K562 (cell line): ENCODE results near the gene DLL4. TPM values are rescaled to one million over a fixed set of nuclear protein-coding genes. Genes with fewer than 3 reads are reported as not detected.

Experiments
- ARNT ChIP-seq, 2 experiments: fragments of 450-650 bp; IDR thresholded peaks; 2 replicates each; pipeline ENCODE4 v1.6.1; 2016; ENCODE audit warnings: mild to moderate bottlenecking in 1 of 2
- ATF1 ChIP-seq, 2 experiments: fragments of 450-650 bp in 1 of 2; IDR thresholded peaks; 2 replicates each; pipeline ENCODE4 v1.6.1; 2016; ENCODE audit warnings: missing compliant biosample characterization in 1 of 2, missing genetic modification characterization in 1 of 2
- CC2D1A ChIP-seq: fragments of 450-650 bp; IDR thresholded peaks from 2 replicates; pipeline ENCODE4 v1.6.1; 2017; ENCODE audit warnings: mild to moderate bottlenecking
- HCFC1 ChIP-seq: IDR thresholded peaks from 2 replicates; pipeline ENCODE4 v1.6.1; 2012; ENCODE audit warnings: low read depth, low read length, improper control_type of control experiment
- HSF4 ChIP-seq: fragments of 250-450 bp; sonication (Bioruptor Pico); IDR thresholded peaks from 2 replicates; pipeline ENCODE4 v2.1.2; 2022; ENCODE audit warnings: mild to moderate bottlenecking, moderate library complexity, borderline replicate concordance
- KLF16 ChIP-seq: IDR thresholded peaks from 2 replicates; pipeline ENCODE4 v1.6.1; 2016; ENCODE audit warnings: antibody characterized with exemption
- MCM7 ChIP-seq, 2 experiments: fragments of 450-650 bp; IDR thresholded peaks; 2 replicates each; pipeline ENCODE4 v1.6.1; 2016 to 2018
- POLR2B ChIP-seq: fragments of 450-650 bp; IDR thresholded peaks from 2 replicates; pipeline ENCODE4 v1.6.1; 2018; ENCODE audit warnings: low read depth; ENCODE audit not compliant: partially characterized antibody
- RB1 ChIP-seq: fragments of 450-650 bp; IDR thresholded peaks from 2 replicates; pipeline ENCODE4 v1.6.1; 2017; ENCODE audit warnings: low read depth, mild to moderate bottlenecking
- RCOR1 ChIP-seq, 2 experiments: IDR thresholded peaks; 2 replicates each; pipeline ENCODE4 v1.6.1; 2012; ENCODE audit warnings: low read depth in 2 of 2, low read length in 2 of 2, borderline replicate concordance in 1 of 2, improper control_type of control experiment in 1 of 2
- THRAP3 ChIP-seq: fragments of 450-650 bp; IDR thresholded peaks from 2 replicates; pipeline ENCODE4 v1.6.1; 2016; ENCODE audit warnings: mild to moderate bottlenecking, inconsistent platforms, borderline replicate concordance
- TRIM24 ChIP-seq, 2 experiments: fragments of 450-650 bp; IDR thresholded peaks; 2 replicates each; pipeline ENCODE4 v1.6.1; 2016
- XRCC4 ChIP-seq: IDR thresholded peaks from one replicate; pipeline ENCODE4 v1.6.1; 2011; ENCODE audit not compliant: insufficient read depth, insufficient read length; ENCODE audit errors: extremely low read depth
- polyA plus RNA-seq, 8 experiments: library from polyadenylated mRNA; depleted of rRNA in 4 of 8; stranded (reverse) in 5 of 8; unstranded in 3 of 8; fragments of >200 nt; fragmentation: Nextera tagmentation in 2 of 8; fragmentation: Illumina TruSeq in 1 of 8; extraction: Ambion mirVana in 2 of 8; extraction: Trizol in 1 of 8; gene quantifications; 2 replicates each; pipeline versions ENCODE4 v1.2.1 to v1.2.3, GENCODE V29; 2011 to 2014; ENCODE audit warnings: inconsistent platforms in 1 of 8, missing spikeins in 1 of 8
- total RNA-seq, 7 experiments: library from RNA; depleted of rRNA in 6 of 7; stranded (reverse); fragments of >200 nt in 6 of 7; fragmentation: Illumina TruSeq in 2 of 7; extraction: Trizol in 2 of 7; gene quantifications; 2 replicates each; pipeline versions ENCODE4 v1.2.1 to v1.2.3, GENCODE V29; 2011 to 2021; ENCODE audit warnings: low replicate concordance in 1 of 7
- TF ChIP-seq, protein P1 (sequence below), 3 experiments: IDR thresholded peaks in 2 of 3; conservative IDR thresholded peaks in 1 of 3; 2 replicates each; pipeline ENCODE4 v1.5.1; 2011 to 2012; ENCODE audit warnings: low read length in 3 of 3, mild to moderate bottlenecking in 3 of 3, control low read depth in 2 of 3, improper control_type of control experiment in 1 of 3, inconsistent platforms in 1 of 3, low read depth in 1 of 3, mixed read lengths in 1 of 3, moderate library complexity in 1 of 3; ENCODE audit not compliant: insufficient read depth in 2 of 3
- TF ChIP-seq, protein P2 (sequence below): fragments of 150-350 bp; IDR thresholded peaks from 2 replicates; pipeline ENCODE4 v1.6.1; 2014; ENCODE audit warnings: low read depth, mild to moderate bottlenecking, low read length, borderline replicate concordance
- TF ChIP-seq, protein P3 (sequence below): fragments of 450-650 bp; conservative IDR thresholded peaks from 2 replicates; pipeline ENCODE4 v1.6.1; 2016; ENCODE audit warnings: missing genetic modification characterization, low read depth, mild to moderate bottlenecking, control low read depth, missing compliant biosample characterization
- TF ChIP-seq, protein P4 (sequence below), 2 experiments: fragments of 450-650 bp; IDR thresholded peaks; 2 replicates each; pipeline ENCODE4 v1.6.1; 2018; ENCODE audit warnings: mild to moderate bottlenecking in 2 of 2, low read depth in 1 of 2; ENCODE audit not compliant: partially characterized antibody in 2 of 2

Gene DLL4
- total and polyA plus RNA-seq, 9 of the 15 experiments (the other 6 are each of a cell fraction or from before 2014, with no cell fraction given) = 0.04 to 1.1 (median 0.41) TPM; not detected in 1

DNA sequence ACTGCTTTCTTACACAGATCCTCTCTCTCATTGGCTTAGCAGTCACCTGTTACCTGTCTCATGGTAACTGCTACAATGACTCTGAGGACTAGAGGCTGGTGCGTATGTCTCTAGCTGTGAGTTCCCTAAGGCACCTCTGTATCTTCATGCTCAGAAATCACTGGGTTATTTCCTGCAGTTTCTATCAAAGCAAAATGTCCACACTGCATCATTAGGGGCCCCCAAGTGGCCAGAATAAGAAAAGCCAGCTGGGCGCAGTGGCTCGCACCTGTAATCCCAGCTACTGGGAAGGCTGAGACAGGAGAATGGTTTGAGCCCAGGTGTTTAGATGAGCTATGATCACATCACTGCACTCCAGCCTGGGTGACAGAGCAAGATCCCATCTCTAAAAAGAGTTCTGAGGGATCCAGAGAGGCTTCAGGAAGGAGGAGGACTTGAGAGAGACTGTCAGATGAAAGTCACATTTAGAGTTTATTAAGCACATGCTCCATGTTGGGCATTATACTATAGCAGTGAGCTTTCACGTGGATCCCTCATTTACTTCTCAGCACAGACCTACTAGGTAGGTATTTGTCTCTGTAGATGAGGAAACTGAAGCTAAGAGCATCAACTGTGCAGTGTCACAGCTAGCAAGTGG is 37.2 kb upstream of the DLL4 start (continued):
- TF ChIP-seq RB1 (0 out of 2 replicates have a peak, but pooled peaks have one; percentile 46), THRAP3 (no peak), POLR2B (no peak), HSF4 (CRISPR knock-in tag) (no peak), KLF16 (0 out of 2 replicates have a peak, but pooled peaks have one; percentile 10), CC2D1A (0 out of 2 replicates have a peak, but pooled peaks have one; percentile 27), RCOR1 (IDR thresholded peaks at IDR 0.05; ENCODE audit: borderline replicate concordance in 1 of 2, low read depth in 2 of 2, low read length in 2 of 2) (peak in 1 of 2 experiments; percentile 65; a peak in 1 of 4 replicates), HCFC1 (no peak), ARNT (IDR thresholded peaks at IDR 0.05) (no peak), MCM7 (IDR thresholded peaks at IDR 0.05) (no peak), TRIM24 (IDR thresholded peaks at IDR 0.05) (no peak), XRCC4 (no peak), ATF1 (CRISPR knock-in tag; IDR thresholded peaks at IDR 0.05) (no peak), ATF1 (tag; IDR thresholded peaks at IDR 0.05) (no peak)
- TF ChIP-seq, protein P1, sequence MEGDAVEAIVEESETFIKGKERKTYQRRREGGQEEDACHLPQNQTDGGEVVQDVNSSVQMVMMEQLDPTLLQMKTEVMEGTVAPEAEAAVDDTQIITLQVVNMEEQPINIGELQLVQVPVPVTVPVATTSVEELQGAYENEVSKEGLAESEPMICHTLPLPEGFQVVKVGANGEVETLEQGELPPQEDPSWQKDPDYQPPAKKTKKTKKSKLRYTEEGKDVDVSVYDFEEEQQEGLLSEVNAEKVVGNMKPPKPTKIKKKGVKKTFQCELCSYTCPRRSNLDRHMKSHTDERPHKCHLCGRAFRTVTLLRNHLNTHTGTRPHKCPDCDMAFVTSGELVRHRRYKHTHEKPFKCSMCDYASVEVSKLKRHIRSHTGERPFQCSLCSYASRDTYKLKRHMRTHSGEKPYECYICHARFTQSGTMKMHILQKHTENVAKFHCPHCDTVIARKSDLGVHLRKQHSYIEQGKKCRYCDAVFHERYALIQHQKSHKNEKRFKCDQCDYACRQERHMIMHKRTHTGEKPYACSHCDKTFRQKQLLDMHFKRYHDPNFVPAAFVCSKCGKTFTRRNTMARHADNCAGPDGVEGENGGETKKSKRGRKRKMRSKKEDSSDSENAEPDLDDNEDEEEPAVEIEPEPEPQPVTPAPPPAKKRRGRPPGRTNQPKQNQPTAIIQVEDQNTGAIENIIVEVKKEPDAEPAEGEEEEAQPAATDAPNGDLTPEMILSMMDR (IDR thresholded peaks at IDR 0.05 in 2 of 3, conservative IDR thresholded peaks at IDR 0.05 in 1 of 3; ENCODE audit: insufficient read depth in 2 of 3, low read depth in 1 of 3, low read length in 3 of 3) = peak; percentile 80 to 90 (median 89)
- TF ChIP-seq, protein P2, sequence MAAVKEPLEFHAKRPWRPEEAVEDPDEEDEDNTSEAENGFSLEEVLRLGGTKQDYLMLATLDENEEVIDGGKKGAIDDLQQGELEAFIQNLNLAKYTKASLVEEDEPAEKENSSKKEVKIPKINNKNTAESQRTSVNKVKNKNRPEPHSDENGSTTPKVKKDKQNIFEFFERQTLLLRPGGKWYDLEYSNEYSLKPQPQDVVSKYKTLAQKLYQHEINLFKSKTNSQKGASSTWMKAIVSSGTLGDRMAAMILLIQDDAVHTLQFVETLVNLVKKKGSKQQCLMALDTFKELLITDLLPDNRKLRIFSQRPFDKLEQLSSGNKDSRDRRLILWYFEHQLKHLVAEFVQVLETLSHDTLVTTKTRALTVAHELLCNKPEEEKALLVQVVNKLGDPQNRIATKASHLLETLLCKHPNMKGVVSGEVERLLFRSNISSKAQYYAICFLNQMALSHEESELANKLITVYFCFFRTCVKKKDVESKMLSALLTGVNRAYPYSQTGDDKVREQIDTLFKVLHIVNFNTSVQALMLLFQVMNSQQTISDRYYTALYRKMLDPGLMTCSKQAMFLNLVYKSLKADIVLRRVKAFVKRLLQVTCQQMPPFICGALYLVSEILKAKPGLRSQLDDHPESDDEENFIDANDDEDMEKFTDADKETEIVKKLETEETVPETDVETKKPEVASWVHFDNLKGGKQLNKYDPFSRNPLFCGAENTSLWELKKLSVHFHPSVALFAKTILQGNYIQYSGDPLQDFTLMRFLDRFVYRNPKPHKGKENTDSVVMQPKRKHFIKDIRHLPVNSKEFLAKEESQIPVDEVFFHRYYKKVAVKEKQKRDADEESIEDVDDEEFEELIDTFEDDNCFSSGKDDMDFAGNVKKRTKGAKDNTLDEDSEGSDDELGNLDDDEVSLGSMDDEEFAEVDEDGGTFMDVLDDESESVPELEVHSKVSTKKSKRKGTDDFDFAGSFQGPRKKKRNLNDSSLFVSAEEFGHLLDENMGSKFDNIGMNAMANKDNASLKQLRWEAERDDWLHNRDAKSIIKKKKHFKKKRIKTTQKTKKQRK = no peak
- TF ChIP-seq, protein P3, sequence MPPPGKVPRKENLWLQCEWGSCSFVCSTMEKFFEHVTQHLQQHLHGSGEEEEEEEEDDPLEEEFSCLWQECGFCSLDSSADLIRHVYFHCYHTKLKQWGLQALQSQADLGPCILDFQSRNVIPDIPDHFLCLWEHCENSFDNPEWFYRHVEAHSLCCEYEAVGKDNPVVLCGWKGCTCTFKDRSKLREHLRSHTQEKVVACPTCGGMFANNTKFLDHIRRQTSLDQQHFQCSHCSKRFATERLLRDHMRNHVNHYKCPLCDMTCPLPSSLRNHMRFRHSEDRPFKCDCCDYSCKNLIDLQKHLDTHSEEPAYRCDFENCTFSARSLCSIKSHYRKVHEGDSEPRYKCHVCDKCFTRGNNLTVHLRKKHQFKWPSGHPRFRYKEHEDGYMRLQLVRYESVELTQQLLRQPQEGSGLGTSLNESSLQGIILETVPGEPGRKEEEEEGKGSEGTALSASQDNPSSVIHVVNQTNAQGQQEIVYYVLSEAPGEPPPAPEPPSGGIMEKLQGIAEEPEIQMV (tag) = no peak
- TF ChIP-seq, protein P4, sequence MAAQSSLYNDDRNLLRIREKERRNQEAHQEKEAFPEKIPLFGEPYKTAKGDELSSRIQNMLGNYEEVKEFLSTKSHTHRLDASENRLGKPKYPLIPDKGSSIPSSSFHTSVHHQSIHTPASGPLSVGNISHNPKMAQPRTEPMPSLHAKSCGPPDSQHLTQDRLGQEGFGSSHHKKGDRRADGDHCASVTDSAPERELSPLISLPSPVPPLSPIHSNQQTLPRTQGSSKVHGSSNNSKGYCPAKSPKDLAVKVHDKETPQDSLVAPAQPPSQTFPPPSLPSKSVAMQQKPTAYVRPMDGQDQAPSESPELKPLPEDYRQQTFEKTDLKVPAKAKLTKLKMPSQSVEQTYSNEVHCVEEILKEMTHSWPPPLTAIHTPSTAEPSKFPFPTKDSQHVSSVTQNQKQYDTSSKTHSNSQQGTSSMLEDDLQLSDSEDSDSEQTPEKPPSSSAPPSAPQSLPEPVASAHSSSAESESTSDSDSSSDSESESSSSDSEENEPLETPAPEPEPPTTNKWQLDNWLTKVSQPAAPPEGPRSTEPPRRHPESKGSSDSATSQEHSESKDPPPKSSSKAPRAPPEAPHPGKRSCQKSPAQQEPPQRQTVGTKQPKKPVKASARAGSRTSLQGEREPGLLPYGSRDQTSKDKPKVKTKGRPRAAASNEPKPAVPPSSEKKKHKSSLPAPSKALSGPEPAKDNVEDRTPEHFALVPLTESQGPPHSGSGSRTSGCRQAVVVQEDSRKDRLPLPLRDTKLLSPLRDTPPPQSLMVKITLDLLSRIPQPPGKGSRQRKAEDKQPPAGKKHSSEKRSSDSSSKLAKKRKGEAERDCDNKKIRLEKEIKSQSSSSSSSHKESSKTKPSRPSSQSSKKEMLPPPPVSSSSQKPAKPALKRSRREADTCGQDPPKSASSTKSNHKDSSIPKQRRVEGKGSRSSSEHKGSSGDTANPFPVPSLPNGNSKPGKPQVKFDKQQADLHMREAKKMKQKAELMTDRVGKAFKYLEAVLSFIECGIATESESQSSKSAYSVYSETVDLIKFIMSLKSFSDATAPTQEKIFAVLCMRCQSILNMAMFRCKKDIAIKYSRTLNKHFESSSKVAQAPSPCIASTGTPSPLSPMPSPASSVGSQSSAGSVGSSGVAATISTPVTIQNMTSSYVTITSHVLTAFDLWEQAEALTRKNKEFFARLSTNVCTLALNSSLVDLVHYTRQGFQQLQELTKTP (IDR thresholded peaks at IDR 0.05; ENCODE audit: low read depth in 1 of 2, partially characterized antibody in 2 of 2) = no peak
